ENCODE results near the gene NAB1. TPM values are rescaled to one million over a fixed set of nuclear protein-coding genes. Genes with fewer than 3 reads are reported as not detected.

NAB1 gene
- total RNA-seq, 6 experiments from 2014 or later: 22.0 to 29.9 (median 23.8) TPM

DNA sequence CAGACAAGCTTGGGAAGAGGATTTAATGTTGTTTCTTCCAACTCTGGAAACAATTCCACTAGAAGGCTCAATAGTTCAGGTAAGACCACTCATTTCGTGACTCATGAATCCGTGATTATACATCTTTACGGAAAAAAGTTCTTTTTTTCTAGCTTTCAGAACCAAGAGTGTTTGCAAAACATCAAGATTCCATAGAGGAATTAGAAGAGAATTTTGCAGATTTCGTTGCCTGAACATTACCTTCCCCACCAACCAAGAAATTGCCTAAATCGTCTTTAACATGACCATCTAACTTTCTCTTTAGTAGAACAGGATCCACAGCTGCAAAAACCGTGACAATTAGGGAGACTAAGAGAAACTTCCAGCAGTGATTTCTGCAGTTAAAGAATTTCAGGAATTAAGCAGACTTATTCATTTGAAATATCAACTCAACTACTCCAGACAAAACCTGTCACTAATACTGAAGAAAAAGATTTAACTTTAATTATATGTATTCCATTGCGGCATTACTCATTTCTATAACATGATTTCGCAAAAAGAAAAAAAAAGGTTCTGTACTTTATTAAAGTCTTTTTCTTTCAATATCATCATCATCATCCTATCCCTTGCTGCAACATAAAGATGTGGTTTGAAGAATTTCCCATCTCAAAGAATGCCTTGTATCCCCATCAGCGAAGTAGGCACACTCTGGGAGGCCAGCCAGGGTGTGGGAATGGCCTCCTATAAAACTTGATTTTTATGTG is 1.9 kb upstream of the NAB1 start:
- TF ChIP-seq POLR2A (IDR thresholded peaks at IDR 0.05): no peak
- TF ChIP-seq, protein P1, sequence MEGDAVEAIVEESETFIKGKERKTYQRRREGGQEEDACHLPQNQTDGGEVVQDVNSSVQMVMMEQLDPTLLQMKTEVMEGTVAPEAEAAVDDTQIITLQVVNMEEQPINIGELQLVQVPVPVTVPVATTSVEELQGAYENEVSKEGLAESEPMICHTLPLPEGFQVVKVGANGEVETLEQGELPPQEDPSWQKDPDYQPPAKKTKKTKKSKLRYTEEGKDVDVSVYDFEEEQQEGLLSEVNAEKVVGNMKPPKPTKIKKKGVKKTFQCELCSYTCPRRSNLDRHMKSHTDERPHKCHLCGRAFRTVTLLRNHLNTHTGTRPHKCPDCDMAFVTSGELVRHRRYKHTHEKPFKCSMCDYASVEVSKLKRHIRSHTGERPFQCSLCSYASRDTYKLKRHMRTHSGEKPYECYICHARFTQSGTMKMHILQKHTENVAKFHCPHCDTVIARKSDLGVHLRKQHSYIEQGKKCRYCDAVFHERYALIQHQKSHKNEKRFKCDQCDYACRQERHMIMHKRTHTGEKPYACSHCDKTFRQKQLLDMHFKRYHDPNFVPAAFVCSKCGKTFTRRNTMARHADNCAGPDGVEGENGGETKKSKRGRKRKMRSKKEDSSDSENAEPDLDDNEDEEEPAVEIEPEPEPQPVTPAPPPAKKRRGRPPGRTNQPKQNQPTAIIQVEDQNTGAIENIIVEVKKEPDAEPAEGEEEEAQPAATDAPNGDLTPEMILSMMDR (IDR thresholded peaks at IDR 0.05): no peak
- DNase-seq (no peak), ATAC-seq (no peak)
- Histone ChIP-seq H3K9me3 (no peaks in the 10 kb centered on the region), H3K4me3 (peak overlapping the region in 2 of 3 donors; percentile 73 to 82), H3K36me3 (no peaks in the 10 kb centered on the region), H3K4me1 (peaks cover 0 to 16% (median 2%) of the 10 kb centered on the region in 4 donors), H3K27ac (no peak overlapping the region), H3K27me3 (no peaks in the 10 kb centered on the region)
- 64% methylated on average over 9 of the region's 9 CpGs for WGBS (ENCODE audit: insufficient coverage, low coverage, low lambda C conversion rate, missing lambda C conversion rate)
- intact Hi-C loops (cut with DNase I): no loop called here

DNA sequence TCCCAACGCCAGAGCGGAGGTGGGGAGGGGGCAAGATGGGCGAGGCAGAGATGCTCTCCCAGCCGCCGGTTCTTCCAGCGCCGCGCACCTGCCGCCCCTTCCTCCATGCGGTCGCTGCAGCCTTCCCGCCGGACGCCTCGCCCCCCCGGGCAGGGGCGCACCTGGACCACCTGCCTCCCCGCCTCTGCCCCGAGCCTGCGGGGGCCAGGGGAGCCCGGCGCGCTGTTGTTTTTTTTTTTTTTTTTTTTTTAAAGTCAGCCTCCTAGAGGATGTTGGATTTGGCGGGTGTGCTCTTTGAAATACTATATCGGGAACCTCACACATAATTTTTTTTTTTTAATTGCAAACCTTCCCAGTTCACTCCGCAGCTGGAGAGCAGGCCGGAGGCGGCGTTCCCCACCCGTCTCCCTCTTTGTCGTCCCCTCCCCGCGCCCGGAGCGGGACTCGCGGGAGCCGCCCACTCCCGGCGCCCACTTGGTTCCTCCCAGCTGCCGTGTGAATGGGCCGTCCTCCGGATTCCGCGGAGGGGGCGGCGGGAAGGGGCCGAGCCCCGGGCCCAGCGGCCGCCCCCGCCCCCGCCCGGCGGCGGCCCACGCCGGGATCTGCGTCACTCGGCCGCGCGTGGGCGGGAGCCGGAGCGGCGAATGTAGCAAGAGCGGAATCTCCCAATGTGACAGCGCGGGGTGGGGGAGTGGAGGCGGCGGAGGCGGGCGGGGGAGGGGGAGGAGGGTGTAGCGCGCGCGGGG is 421 bp upstream of the NAB1 start:
- TF ChIP-seq, protein P1 (IDR thresholded peaks at IDR 0.05): no peak
- peak; percentile 76 for TF ChIP-seq POLR2A (IDR thresholded peaks at IDR 0.05)
- H3K9me3 ChIP-seq: no peaks in the 10 kb centered on the region
- no peaks in the 10 kb centered on the region for H3K36me3 ChIP-seq
- ATAC-seq (peak; percentile 86 to 94 (median 91)), DNase-seq (peak; percentile 93 to 94 (median 94))
- intact Hi-C loops (cut with DNase I): no loop called here
- 2% methylated on average over 32 of the region's 78 CpGs for WGBS (ENCODE audit: insufficient coverage, low coverage, low lambda C conversion rate, missing lambda C conversion rate)
- peak overlapping the region; percentile 78 to 93 (median 88) for H3K27ac ChIP-seq
- H3K4me3 ChIP-seq: peak overlapping the region; percentile 73 to 82 (median 75)
- no peaks in the 10 kb centered on the region for H3K27me3 ChIP-seq
- H3K4me1 ChIP-seq: peaks cover 0 to 16% (median 2%) of the 10 kb centered on the region in 4 donors

DNA sequence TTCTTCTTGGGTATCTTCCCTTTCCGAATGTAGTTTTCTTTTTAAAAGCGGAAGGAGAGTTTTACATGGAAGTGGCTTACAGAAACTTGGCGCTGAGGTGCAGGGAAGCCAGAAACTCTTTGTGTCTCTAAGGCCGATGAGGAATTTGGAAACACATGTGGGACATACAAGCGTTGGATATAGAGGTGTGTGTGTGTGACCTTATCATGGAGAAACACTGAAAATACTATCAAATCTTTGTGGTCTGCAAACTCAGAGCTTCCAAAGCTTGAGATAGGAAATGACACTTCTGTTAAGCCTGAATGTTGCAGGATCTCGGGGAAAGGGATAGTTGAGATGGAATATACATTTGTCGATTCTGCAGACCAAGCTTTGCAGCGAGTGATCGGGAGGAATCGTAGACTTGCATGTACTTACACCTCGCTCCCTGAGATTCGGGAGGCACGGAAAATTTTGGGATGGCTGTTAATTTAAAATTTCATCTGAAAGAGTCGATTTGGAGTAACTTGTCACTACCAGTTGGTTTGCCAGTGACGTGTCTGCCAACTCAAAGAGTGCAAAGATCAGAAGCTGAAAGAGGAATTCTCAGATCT is 1.0 kb downstream of the NAB1 start:
- H3K9me3 ChIP-seq: no peaks in the 10 kb centered on the region
- DNase-seq: peak in 2 of 3 donors; percentile 22 to 56
- peak overlapping the region; percentile 93 to 96 (median 93) for H3K27ac ChIP-seq
- H3K4me3 ChIP-seq: peak overlapping the region; percentile 71 to 82 (median 81)
- peaks cover 0 to 22% (median 4%) of the 10 kb centered on the region in 4 donors for H3K4me1 ChIP-seq
- H3K36me3 ChIP-seq: no peaks in the 10 kb centered on the region
- intact Hi-C loops (cut with DNase I): no loop called here
- WGBS (ENCODE audit: insufficient coverage, low coverage, low lambda C conversion rate, missing lambda C conversion rate): under 1% methylated on average over 15 of the region's 15 CpGs
- H3K27me3 ChIP-seq: no peaks in the 10 kb centered on the region
- ATAC-seq: peak; percentile 4 to 14 (median 8)
- TF ChIP-seq, protein P1 (IDR thresholded peaks at IDR 0.05): no peak
- TF ChIP-seq POLR2A (IDR thresholded peaks at IDR 0.05): no peak

DNA sequence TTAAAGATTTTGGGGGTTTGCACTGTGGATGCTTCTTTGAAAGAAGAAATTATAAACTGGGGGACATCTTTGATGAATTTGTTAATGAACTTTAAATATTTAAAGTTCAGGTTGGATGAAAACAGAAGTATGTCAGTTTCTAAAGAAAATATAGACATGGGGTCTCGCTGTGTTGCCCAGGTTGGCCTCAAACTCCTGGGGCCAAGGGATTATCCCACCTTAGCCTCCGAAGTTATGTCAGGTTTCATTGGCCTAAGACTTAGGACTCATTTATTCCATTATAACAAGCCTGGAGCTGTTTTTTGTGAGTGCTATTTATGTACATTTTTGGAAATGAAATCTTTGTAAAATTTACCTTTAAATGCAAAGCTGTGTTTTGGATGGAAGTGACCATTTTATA is 2.5 kb downstream of the NAB1 start:
- ATAC-seq: no peak

More for the DNA sequence above, 2.5 kb downstream of the NAB1 start:
- 86% methylated on average over 2 of the region's 2 CpGs for WGBS (ENCODE audit: insufficient coverage, low coverage, low lambda C conversion rate, missing lambda C conversion rate)
- Histone ChIP-seq H3K27me3 (no peaks in the 10 kb centered on the region), H3K27ac (no peak overlapping the region), H3K36me3 (no peaks in the 10 kb centered on the region), H3K9me3 (no peaks in the 10 kb centered on the region), H3K4me3 (no peak overlapping the region), H3K4me1 (peaks cover 0 to 33% (median 6%) of the 10 kb centered on the region in 4 donors)
- TF ChIP-seq POLR2A (IDR thresholded peaks at IDR 0.05): no peak
- TF ChIP-seq, protein P1 (IDR thresholded peaks at IDR 0.05): no peak
- DNase-seq: no peak
- intact Hi-C loops (cut with DNase I): no loop called here

Measured in right lobe of liver (tissue), 6 donors.